ENCODE measurements around the gene CCDC18.

GRCh38 chr1:93167006-93167405 is 13.5 kb upstream of the CCDC18 start:
- TF ChIP-seq CTCF (IDR thresholded peaks at IDR 0.05; ENCODE audit: low read depth, low read length, poor library complexity, severe bottlenecking) (no peak), EZH2phosphoT487 (IDR thresholded peaks at IDR 0.05; ENCODE audit: borderline replicate concordance, low read length) (no peak)
